ENCODE data around the gene TPP1. TPM values are rescaled to one million over a fixed set of nuclear protein-coding genes. Genes with fewer than 3 reads are reported as not detected.

Gene TPP1
- total and polyA plus RNA-seq, 9 of the 15 experiments (the other 6 are each of a cell fraction or from before 2014, with no cell fraction given): 7.5 to 75.8 (median 15.7) TPM

DNA sequence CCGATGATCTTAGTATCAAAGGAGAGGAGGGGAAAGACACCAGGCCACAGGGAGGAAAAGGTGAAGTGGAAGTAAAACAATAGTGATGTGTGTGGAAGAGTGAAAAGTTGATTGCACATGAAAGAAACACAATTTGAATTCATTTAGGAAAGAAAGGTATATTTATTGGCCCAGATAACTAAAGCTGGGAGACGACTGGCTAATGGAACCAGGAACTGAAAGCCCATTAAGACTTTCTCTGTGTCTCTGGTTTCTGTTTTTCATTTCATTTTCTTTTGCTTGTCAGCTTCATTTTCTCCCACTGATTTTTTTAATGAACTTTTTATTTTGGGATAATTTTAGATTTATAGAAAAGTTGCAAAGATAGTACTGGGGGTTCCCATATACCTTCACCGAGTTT lies 41.5 kb upstream of the TPP1 start:
- no peak overlapping the region for H3K27ac ChIP-seq (ENCODE audit: extremely low read depth, low read depth, low read length)
- no peaks in the 10 kb centered on the region for H3K9me3 ChIP-seq (replicated peaks; ENCODE audit: control insufficient read depth, insufficient read depth, low read depth, low read length)
- TF ChIP-seq POLR2A (conservative IDR thresholded peaks at IDR 0.05): no peak
- TF ChIP-seq KLF13 (tag; IDR thresholded peaks at IDR 0.05; ENCODE audit: borderline replicate concordance, low read depth): no peak
- TF ChIP-seq NCOA1 (IDR thresholded peaks at IDR 0.05; ENCODE audit: low read depth): no peak
- no peak for TF ChIP-seq STAG1 (CRISPR knock-in tag; IDR thresholded peaks at IDR 0.05; ENCODE audit: borderline replicate concordance)
- TF ChIP-seq, protein P1, sequence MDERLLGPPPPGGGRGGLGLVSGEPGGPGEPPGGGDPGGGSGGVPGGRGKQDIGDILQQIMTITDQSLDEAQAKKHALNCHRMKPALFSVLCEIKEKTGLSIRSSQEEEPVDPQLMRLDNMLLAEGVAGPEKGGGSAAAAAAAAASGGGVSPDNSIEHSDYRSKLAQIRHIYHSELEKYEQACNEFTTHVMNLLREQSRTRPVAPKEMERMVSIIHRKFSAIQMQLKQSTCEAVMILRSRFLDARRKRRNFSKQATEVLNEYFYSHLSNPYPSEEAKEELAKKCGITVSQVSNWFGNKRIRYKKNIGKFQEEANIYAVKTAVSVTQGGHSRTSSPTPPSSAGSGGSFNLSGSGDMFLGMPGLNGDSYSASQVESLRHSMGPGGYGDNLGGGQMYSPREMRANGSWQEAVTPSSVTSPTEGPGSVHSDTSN (CRISPR knock-in tag; IDR thresholded peaks at IDR 0.05; ENCODE audit: low read depth): no peak
- TF ChIP-seq, protein P1 (tag; conservative IDR thresholded peaks at IDR 0.05; ENCODE audit: low read depth): no peak
- TF ChIP-seq, protein P2, sequence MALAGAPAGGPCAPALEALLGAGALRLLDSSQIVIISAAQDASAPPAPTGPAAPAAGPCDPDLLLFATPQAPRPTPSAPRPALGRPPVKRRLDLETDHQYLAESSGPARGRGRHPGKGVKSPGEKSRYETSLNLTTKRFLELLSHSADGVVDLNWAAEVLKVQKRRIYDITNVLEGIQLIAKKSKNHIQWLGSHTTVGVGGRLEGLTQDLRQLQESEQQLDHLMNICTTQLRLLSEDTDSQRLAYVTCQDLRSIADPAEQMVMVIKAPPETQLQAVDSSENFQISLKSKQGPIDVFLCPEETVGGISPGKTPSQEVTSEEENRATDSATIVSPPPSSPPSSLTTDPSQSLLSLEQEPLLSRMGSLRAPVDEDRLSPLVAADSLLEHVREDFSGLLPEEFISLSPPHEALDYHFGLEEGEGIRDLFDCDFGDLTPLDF (CRISPR knock-in tag; IDR thresholded peaks at IDR 0.05): no peak
- TF ChIP-seq GTF2F1 (IDR thresholded peaks at IDR 0.05; ENCODE audit: low read depth, low read length): no peak
- TF ChIP-seq BCOR (IDR thresholded peaks at IDR 0.05): no peak
- no peak for TF ChIP-seq PPARD (CRISPR knock-in tag; IDR thresholded peaks at IDR 0.05)
- TF ChIP-seq ZEB2 (IDR thresholded peaks at IDR 0.05): no peak
- TF ChIP-seq ZBTB1 (CRISPR knock-in tag; IDR thresholded peaks at IDR 0.05; ENCODE audit: borderline replicate concordance, low read depth): no peak
- TF ChIP-seq SFPQ (IDR thresholded peaks at IDR 0.05; ENCODE audit: low read depth, low read length): no peak
- no peak for TF ChIP-seq SMAD1 (IDR thresholded peaks at IDR 0.05; ENCODE audit: low read depth, low read length, partially characterized antibody)
- H3K4me3 ChIP-seq: no peak overlapping the region
- ATAC-seq (no peak), DNase-seq (ENCODE audit: extremely low read depth in 1 of 4, low spot score in 3 of 4) (no peak), FAIRE-seq (no peak)
- H3K27me3 ChIP-seq (ENCODE audit: control insufficient read depth in 2 of 2, insufficient read depth in 2 of 2, low read length in 2 of 2): no peaks in the 10 kb centered on the region
- H3K36me3 ChIP-seq (ENCODE audit: control insufficient read depth, insufficient read depth, low read length): no peaks in the 10 kb centered on the region
- no peak overlapping the region for H2AFZ ChIP-seq (ENCODE audit: low read depth, low read length)
- H3K79me2 ChIP-seq (ENCODE audit: control insufficient read depth, insufficient read depth, low read length): no peaks in the 10 kb centered on the region
- H4K20me1 ChIP-seq (replicated peaks; ENCODE audit: control insufficient read depth, insufficient read depth, low read length): no peaks in the 10 kb centered on the region
- no peaks in the 10 kb centered on the region for H3K9me1 ChIP-seq (ENCODE audit: control insufficient read depth, insufficient read depth, low read length)
- ChIA-PET CTCF (ENCODE audit: low intra/inter-chr PET ratio) (no interaction called here), POLR2A (no interaction called here)
- H3K9ac ChIP-seq (ENCODE audit: insufficient read depth in 1 of 2, low read depth in 2 of 2, low read length in 2 of 2): no peak overlapping the region
- 27% methylated on average over 3 of the region's 3 CpGs for WGBS (ENCODE audit: insufficient coverage, low coverage, missing lambda C conversion rate)
- H3K4me1 ChIP-seq (replicated peaks in 1 of 2; ENCODE audit: control insufficient read depth in 2 of 2, insufficient read depth in 2 of 2, low read length in 2 of 2): 0 out of 5 replicates have a peak, but pooled peaks cover 0 to 4% of the 10 kb centered on the region in 2 experiments
- intact Hi-C loops (cut with micrococcal nuclease) (no loop called here), in situ Hi-C loops (cut with MboI) (no loop called here)
- no peak overlapping the region for H3K4me2 ChIP-seq (ENCODE audit: insufficient read depth, low read length)
- no TSS peak for BruUV-seq (replicated peaks)

All from K562 (cell line).